A549 treated with DMSO at 1 μM for 4 hours (cell line): ENCODE data around the gene PPP1R7. TPM values are rescaled to one million over a fixed set of nuclear protein-coding genes. Genes with fewer than 3 reads are reported as not detected.

Source experiments
- total RNA-seq: library from RNA; stranded (reverse); fragments of 200-300 nt; extraction: Qiagen RNA extraction; gene quantifications from 5 replicates; pipeline ENCODE4 v1.2.3, GENCODE V29; 2022; ENCODE audit warnings: low read depth

PPP1R7 gene
- total RNA-seq, result 57.6 to 69.1 TPM (median 59.1 TPM) in 5 replicates

GRCh38 chr2:241149925-241150659 is at the start of gene PPP1R7:
TSS of gene PPP1R7 (plus strand) at chr2:241150467. CDS start at chr2:241150496, 29 bp downstream.

GRCh38 chr2:241102239-241102803 is 47.9 kb upstream of the PPP1R7 start, which contains the start of gene MTERF4:
TSS of gene MTERF4 (minus strand) at chr2:241102287. CDS start at chr2:241102273, 14 bp downstream.

GRCh38 chr2:241148891-241149674 is 1.2 kb upstream of the PPP1R7 start, which contains the start of gene PASK:
TSS of gene PASK (minus strand) at chr2:241149472. CDS start at chr2:241143032, 6,440 bp downstream.

GRCh38 chr2:241188361-241189092 is 38.3 kb downstream of the PPP1R7 start, which contains the start of gene ANO7:
TSS of gene ANO7 (plus strand) at chr2:241188677. CDS start at chr2:241190064, 1,387 bp downstream.

Other genes with a start within 250 kb of the PPP1R7 start
- not detected in 5 replicates for gene CROCC2, start 244.1 kb upstream of the PPP1R7 start, total RNA-seq
- 0.38 to 0.65 TPM (median 0.48 TPM) in 5 replicates for gene SNED1, start 151.8 kb upstream of the PPP1R7 start, total RNA-seq
- gene MTERF4, start 48.2 kb upstream of the PPP1R7 start, total RNA-seq, result 24.6 to 34.8 TPM (median 25.9 TPM) in 5 replicates
- gene PASK, start 995 bp upstream of the PPP1R7 start, total RNA-seq, result 6.4 to 9.9 TPM (median 8.7 TPM) in 5 replicates
- 1.9 to 2.6 TPM (median 2.1 TPM) in 5 replicates for gene ANO7, start 38.2 kb downstream of the PPP1R7 start, total RNA-seq
- 269 to 292 TPM (median 283 TPM) in 5 replicates for gene HDLBP, start 165.2 kb downstream of the PPP1R7 start, total RNA-seq
- 253 to 324 TPM (median 293 TPM) in 5 replicates for gene SEPTIN2, start 165.5 kb downstream of the PPP1R7 start, total RNA-seq
- gene FARP2, start 205.8 kb downstream of the PPP1R7 start, total RNA-seq, result 26.2 to 37.1 TPM (median 30.4 TPM) in 5 replicates